ENCODE results near the gene ADGRL1. TPM values are rescaled to one million over a fixed set of nuclear protein-coding genes. Genes with fewer than 3 reads are reported as not detected.
A peak's percentile ranks its signal among the peaks of the same experiment; 100 is the strongest.

ADGRL1 gene
- total RNA-seq, 4 donors from 2014 or later = 2.4 to 64.0 (median 20.7) TPM

GRCh38 chr19:14114439-14114838 lies 91.5 kb downstream of the ADGRL1 start:
- Histone ChIP-seq H3K36me3 (no peaks in the 10 kb centered on the region), H3K4me3 (no peak overlapping the region), H3K4me1 (peaks cover 11 to 37% of the 10 kb centered on the region in 2 donors), H3K9me3 (no peaks in the 10 kb centered on the region), H3K27ac (peak overlapping the region; percentile 81 to 90), H3K27me3 (no peaks in the 10 kb centered on the region)
- intact Hi-C loops (cut with DNase I; ENCODE audit: low total_unique reads) = no loop called here
- no peak for TF ChIP-seq POLR2A (IDR thresholded peaks at IDR 0.05)
- DNase-seq = no peak

GRCh38 chr19:14113762-14114414 lies 92.1 kb downstream of the ADGRL1 start:
- H3K4me1 ChIP-seq = peaks cover 6 to 31% of the 10 kb centered on the region in 2 donors

GRCh38 chr19:14112809-14113385 lies 93.1 kb downstream of the ADGRL1 start:
- peak overlapping the region; percentile 81 to 90 for H3K27ac ChIP-seq
- H3K9me3 ChIP-seq = no peaks in the 10 kb centered on the region
- peaks cover 5 to 29% of the 10 kb centered on the region in 2 donors for H3K4me1 ChIP-seq
- peak overlapping the region in 1 of 2 donors; percentile 29 for H3K4me3 ChIP-seq
- DNase-seq = peak in 1 of 2 donors; percentile 63
- no peak for TF ChIP-seq CTCF (IDR thresholded peaks at IDR 0.05)
- no peak for TF ChIP-seq POLR2A (IDR thresholded peaks at IDR 0.05)
- no peaks in the 10 kb centered on the region for H3K36me3 ChIP-seq
- H3K27me3 ChIP-seq = no peaks in the 10 kb centered on the region
- intact Hi-C loops (cut with DNase I; ENCODE audit: low total_unique reads) = no loop called here

More at GRCh38 chr19:14113762-14114414, 92.1 kb downstream of the ADGRL1 start:
- Histone ChIP-seq H3K27me3 (no peaks in the 10 kb centered on the region), H3K9me3 (no peaks in the 10 kb centered on the region), H3K36me3 (no peaks in the 10 kb centered on the region), H3K27ac (peak overlapping the region; percentile 81 to 90), H3K4me3 (no peak overlapping the region)
- no peak for DNase-seq
- intact Hi-C loops (cut with DNase I; ENCODE audit: low total_unique reads) = no loop called here
- TF ChIP-seq POLR2A (IDR thresholded peaks at IDR 0.05) (no peak), CTCF (IDR thresholded peaks at IDR 0.05) (no peak)

GRCh38 chr19:14112051-14112808 lies 93.7 kb downstream of the ADGRL1 start:
- peak overlapping the region in 1 of 2 donors; percentile 29 for H3K4me3 ChIP-seq

GRCh38 chr19:14111486-14111885 lies 94.5 kb downstream of the ADGRL1 start:
- H3K9me3 ChIP-seq = no peaks in the 10 kb centered on the region
- H3K4me1 ChIP-seq = peaks cover 5 to 29% of the 10 kb centered on the region in 2 donors
- no peaks in the 10 kb centered on the region for H3K36me3 ChIP-seq
- peak overlapping the region in 1 of 2 donors; percentile 29 for H3K4me3 ChIP-seq
- no peak for DNase-seq
- intact Hi-C loops (cut with DNase I; ENCODE audit: low total_unique reads) = no loop called here
- peak overlapping the region; percentile 81 to 90 for H3K27ac ChIP-seq
- H3K27me3 ChIP-seq = no peaks in the 10 kb centered on the region
- TF ChIP-seq CTCF (IDR thresholded peaks at IDR 0.05) (no peak), POLR2A (IDR thresholded peaks at IDR 0.05) (no peak)

More at GRCh38 chr19:14112051-14112808, 93.7 kb downstream of the ADGRL1 start:
- intact Hi-C loops (cut with DNase I; ENCODE audit: low total_unique reads) = no loop called here
- TF ChIP-seq POLR2A (IDR thresholded peaks at IDR 0.05) (no peak), CTCF (IDR thresholded peaks at IDR 0.05) (no peak)
- Histone ChIP-seq H3K36me3 (no peaks in the 10 kb centered on the region), H3K9me3 (no peaks in the 10 kb centered on the region), H3K27me3 (no peaks in the 10 kb centered on the region), H3K4me1 (peaks cover 5 to 29% of the 10 kb centered on the region in 2 donors), H3K27ac (peak overlapping the region; percentile 81 to 90)
- DNase-seq = no peak

Measured in uterus (tissue), 4 donors.